GM12892 (cell line): Measurements from ENCODE around the gene MLANA.

Source experiments
- POLR2A ChIP-seq: IDR thresholded peaks from 2 replicates; pipeline ENCODE4 v1.6.1; 2011; ENCODE audit warnings: low read depth, low read length, control low read depth
- POLR2AphosphoS5 ChIP-seq: IDR thresholded peaks from 2 replicates; pipeline ENCODE4 v1.6.1; 2011; ENCODE audit warnings: low read depth, low read length, control low read depth

DNA sequence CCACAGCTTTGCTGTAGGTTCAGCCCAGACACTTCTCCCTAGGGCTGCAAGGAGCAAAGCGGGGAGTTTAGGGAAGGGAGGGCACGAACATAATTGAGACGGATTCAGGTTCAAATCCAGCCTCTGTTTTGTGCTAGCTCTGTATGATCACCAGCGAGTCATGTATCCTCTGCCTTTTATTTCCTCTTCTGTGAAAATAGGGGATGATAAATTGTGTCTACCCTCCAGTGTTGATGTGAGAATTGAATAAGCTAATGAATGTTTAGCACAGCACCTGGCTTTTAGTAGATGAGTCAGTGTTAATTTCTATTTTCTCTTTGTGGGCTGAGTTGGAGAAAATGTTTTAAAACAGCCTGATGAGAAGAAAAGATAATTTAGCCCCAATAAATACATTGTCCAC is 6.2 kb downstream of the MLANA start:
- no peak for TF ChIP-seq POLR2A
- no peak for TF ChIP-seq POLR2AphosphoS5
